Stimulated activated CD4-positive, alpha-beta T cell treated with anti-CD3 and anti-CD28 coated beads, Interleukin-15, amount 100 ng/mL, for 1 hour (primary cell): ENCODE measurements around the gene F2R.

Experiments
- DNase-seq, 2 donors: peaks; one replicate each; pipeline ENCODE4 v3.0.0-alpha.2; 2020; ENCODE audit warnings: low read depth in 1 of 2, low spot score in 1 of 2

F2R gene

DNA sequence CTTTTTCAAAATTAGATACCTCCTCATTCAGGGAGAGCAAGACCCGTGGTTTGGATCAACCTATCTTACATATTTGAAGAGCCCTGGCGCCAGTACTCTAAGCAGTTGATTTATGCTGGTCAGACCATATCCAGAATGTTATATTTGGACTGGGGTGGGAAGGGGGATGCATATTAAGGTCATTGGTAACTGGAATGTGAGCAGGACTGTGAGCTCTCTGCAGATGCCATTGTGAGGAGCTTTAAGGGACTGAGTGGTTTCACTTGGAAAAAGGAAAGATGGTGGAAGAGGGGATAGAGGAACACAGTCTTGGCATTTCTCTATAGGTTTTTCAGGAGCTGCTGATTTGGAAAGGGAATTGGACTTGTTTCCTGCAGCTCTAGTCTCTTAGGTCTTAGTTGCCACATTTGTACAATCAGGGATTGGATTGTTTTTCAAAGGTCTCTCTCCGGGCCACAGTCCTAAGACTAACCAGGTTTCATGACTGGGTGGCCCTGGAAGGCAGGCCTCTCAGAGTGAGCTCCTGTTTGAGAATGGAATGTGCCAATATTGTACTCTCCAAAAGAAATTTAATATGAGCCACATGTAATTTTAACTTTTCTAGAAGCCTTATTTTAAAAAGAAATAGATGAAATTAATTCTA is 25.8 kb upstream of the F2R start:
- no peak for DNase-seq

GRCh38 chr5:76690704-76691466 is 25.0 kb upstream of the F2R start:
- DNase-seq: no peak

DNA sequence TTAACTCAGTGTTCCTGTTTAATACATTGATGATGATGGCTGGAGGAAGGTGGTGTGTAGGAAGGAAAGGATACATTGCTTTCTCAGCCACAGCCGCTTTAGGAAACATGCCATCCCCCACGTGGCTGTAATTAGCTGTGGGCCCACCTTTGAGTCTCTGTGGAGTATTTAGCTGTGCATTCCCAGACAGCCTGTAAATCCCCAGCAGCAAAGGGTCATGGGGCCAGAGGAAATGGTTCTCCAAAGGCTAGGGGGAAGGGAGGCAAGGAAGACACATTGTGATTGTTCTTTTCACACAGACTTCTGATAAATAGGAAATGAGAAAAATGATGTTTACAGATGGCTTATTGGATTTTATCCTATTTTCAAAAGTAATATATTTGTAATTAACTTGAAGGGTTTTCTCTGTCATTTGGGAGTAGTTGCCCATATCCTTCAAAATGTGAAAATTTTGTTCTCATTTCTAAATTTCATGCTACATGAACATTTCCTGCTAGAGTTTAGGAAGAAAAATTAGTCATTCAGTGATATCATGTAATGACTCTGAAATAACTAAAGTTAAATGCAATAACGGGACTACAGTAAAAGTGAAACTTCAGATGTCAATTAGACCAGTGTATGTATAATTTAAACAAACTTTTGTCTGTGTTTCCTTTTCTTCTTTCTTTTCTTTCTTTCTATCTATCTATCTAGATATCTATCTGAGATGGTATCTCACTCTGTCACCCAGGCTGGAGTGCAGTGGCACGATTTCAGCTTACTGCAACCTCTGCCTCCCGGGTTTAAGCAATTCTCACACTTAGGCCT is 24.3 kb upstream of the F2R start:
- DNase-seq: no peak

- DNase-seq: no peak
Observed at GRCh38 chr5:76692274-76692540, 23.7 kb upstream of the F2R start.

DNA sequence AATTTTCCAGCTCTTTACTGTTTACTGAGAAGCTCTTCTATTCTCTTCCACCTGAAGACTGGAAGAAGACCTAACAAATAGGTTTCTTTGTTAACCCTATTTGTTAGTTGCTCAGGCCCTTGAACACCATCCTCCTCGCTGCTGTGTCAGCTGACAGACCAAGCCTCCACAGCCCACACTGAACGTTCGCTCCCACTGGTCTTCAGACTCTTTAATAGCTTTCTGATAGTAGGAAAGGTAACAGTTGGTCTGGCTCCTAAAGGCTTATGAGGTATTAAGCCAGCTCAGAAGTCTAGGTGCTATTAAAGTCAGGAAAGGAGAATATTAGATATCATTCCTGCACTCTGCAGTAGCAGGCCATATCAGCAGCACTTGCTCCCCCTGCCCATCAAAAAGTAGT is 23.3 kb upstream of the F2R start:
- no peak for DNase-seq

DNA sequence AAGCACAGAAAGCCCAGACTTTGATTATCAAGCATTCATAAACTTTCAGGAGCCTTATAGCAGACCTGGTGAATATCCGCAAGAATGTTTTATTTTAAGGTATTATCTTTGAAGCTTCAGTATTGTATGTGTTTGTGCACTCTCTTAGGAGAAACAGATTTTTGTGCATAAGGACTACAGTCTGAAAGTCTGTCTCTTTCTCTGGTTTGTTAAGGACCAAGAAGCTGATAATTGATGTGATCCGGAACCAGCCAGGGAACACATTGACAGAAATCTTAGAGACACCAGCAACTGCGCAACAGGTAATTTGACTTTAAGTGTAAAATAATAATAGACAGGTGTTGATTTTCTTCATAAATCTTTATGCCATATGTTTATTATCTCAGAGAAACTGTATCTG is 22.8 kb upstream of the F2R start:
- no peak for DNase-seq

- DNase-seq: no peak
Observed at GRCh38 chr5:76694317-76694716, 21.6 kb upstream of the F2R start.

DNA sequence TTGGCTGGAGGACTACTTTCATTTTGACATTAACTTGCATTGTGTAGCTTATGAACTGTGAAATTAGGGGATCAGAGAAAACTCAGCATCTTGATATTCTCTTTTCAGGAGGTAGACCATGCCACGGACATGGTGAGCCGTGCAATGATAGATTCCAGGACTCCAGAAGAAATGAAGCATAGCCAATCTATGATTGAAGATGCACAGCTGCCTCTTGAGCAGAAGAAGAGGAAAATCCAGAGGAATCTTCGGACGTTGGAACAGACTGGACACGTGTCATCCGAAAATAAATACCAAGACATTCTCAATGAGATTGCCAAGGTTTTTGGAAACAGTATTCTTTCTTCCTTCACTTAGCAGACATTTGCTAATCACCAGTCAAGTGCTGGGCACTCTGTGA is 20.6 kb upstream of the F2R start:
- DNase-seq: no peak

DNA sequence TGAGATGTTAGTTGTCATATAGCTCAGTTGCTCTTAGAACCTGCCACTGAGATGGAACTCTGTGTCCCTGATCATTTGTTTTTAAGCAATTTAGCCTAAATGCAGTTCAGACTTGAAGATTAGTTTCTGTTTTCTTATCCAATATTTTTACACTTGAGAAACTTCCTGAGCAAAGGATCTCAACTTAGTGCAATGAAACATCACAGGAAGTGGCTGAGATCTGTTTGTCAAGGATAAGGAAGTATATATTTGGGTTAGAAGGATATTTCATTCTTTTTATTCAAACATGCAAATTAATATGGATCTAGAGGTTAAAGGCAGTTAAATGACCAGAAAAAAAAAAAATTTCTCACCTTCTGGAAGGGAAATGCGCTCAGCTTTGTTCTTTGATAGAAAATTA is 19.7 kb upstream of the F2R start:
- no peak for DNase-seq

GRCh38 chr5:76697670-76698069 is 18.3 kb upstream of the F2R start:
- no peak for DNase-seq

DNA sequence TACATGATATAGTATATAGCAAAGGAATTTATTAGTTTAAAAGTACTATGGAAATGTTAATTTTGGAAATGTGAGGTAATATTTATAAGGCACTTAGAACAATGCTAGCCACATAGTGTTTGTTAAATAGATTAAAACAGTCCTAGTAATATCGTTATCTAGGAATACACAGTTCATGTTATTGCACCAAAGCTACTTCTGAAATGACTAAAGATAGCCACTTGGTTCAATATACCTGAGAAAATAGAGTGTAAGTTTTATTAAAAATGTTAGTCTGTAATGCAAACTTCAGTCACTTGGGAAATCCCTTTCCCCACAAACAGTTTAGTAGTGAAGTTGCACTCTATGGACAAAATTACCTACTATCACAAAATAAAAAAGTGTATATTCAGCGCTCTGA is 15.4 kb upstream of the F2R start:
- DNase-seq: no peak

GRCh38 chr5:76701298-76701697 is 14.6 kb upstream of the F2R start:
- no peak for DNase-seq

- DNase-seq: no peak
Observed at GRCh38 chr5:76703707-76704106, 12.2 kb upstream of the F2R start.

DNA sequence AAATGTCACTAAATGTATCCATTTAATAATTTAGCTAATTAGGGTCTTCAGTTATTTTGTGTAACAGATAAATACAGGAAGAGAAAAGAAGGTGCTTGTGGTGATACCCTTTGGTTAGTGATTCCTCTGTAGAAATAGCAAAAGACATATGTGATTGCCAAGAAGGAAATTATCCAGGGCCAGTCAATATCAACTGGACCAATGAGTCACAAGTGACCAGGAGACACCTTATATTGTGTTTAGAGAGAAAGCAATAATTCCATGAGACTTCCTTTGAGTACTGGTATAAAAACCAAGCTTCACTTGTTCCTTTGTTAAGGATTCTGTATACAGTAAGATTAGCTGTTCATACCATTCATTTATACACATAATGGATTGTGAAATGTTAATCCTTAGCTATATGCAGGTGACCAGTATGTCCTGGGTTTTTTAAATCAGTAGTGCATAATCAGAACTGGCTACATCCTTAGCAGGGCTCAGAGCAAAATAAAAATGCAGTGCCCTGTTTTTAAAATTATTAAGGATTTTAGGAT is 11.7 kb upstream of the F2R start:
- no peak for DNase-seq

DNA sequence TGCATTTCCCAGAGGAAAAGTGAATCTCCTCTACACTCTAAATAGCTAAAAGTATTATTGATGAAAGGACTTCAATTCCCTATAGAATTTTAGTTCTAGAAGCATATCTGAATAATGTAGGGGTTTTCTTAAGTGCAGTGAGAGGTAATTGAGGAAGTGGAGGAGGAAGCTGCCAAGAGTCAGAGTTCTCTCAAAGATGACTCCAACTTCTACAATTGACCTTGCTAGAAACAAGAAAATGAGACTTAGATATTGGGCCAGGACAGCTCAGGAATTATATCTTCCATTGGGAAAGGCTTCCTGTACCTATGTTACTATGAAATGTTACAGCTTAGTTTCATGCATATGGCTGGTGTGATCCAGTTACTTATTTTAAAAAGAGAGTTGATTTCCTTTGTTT is 10.4 kb upstream of the F2R start:
- DNase-seq: no peak

DNA sequence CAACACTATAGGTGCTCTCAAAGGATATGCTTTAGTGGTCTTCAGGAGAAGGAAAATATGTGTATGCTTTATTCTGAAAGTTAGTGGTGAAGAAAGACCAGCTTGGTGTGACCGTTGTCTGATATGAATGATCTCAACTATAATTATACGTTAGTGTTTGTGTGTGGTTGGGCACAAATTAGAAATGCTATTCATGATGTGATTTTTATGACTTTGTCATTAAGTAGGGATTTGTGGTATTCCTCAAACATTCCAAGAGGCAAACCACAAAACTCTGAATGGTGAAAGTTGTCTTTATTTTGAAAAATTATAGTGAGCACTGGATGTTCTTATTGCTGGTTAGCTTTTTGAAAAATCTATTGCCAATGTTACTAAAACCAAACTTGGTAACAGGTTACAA is 6.2 kb upstream of the F2R start:
- no peak for DNase-seq

DNA sequence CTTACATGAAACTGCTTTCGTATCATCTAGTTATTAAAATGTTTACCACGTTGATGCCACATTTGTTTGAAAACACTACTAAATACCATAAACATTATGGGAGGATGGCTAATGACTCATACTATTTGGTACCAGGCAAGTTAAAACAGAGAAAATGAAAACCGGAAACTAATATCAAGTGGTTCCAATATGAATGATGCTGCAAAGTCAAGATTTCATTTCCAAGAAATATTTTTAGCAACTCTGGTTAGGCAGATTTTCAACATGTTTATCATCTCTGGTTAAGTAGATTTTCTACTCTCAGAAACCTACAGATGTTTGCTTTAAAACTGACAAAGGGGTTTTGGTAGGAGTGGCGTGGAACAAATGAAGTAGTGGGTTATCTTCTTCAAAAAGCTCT is 4.9 kb upstream of the F2R start:
- no peak for DNase-seq

DNA sequence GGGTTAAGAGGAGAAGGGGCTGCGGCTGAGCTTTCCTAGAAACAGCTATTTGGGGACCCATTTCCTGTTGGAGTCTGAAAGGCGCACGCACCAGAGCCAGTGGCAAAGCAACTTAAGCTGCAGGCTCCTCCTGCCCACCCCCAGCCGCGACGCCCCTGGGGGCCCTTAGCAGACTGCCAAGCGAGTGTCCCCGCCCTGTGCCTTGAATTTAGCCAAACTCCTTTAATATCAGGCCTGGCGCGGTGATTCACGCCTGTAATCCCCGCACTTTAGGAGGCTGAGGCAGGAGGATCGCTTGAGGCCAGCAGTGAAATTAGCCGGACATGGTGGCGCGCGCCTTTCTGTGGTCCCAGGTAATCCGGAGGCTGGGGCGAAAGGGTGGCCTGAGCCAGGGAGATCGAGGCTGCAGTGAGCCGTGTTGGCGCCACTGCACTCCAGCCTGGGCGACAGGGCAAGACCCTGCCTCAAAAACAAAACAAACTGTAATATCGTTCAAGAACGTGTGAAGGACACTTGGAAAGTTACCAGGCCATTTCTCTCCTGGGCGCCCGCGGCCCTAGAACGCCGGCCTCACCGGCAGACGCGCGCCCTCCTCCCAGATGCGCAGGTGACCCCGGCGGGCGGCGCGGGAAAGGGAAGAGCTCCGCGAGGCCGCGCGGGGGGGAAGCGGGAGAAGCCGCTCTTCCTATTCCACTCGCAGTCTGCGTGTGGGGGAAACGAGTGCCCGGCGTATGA is 1.0 kb upstream of the F2R start:
- no peak for DNase-seq

- no peak for DNase-seq
Observed at GRCh38 chr5:76715486-76715735, 515 bp upstream of the F2R start.

DNA sequence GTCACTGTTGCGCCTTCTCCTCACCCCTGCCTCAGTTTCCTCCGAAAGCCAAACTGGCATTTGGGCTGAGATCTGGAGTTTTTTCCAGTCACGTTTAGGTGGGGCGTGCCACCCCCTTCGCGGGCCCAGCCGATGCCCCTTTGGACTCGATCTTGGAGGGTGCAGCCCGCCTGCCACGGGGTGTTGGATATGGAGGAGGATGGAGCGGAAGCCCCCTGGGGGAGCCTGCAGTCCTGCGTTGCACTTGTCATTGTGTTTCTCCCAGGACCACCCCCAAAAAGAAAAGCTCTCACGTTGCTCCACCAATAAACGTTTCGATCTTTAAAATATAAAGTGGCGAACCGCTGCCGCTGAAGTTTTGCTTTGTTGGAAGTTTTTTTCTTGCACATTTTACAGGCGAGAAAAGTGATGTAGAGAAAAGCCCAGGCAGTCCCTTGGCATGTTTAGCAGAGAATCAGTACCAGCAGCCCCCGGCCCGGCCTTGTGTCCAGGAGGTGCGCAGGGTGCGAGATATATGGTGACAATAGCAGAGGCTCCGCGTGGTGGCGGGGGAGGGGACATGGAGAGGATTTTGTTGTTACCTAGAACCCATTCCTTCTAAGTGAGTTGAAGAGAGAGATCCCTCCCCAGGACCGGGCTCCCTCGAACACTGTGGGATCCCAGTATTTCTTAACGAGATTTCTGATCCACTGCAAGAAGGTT is 681 bp downstream of the F2R start:
- no peak for DNase-seq
